HG03354 (cell line): ENCODE data around the gene TMTC3.

ENCODE experiments used
- ATAC-seq: cut with Tn5 transposase; IDR thresholded peaks from one replicate; pipeline ENCODE4 v1.9.1; 2021; ENCODE audit warnings: mild to moderate bottlenecking; ENCODE audit not compliant: unreplicated experiment, poor library complexity, severe bottlenecking

The TMTC3 gene

GRCh38 chr12:88156075-88156654 is 14.1 kb downstream of the TMTC3 start:
- no peak for ATAC-seq

DNA sequence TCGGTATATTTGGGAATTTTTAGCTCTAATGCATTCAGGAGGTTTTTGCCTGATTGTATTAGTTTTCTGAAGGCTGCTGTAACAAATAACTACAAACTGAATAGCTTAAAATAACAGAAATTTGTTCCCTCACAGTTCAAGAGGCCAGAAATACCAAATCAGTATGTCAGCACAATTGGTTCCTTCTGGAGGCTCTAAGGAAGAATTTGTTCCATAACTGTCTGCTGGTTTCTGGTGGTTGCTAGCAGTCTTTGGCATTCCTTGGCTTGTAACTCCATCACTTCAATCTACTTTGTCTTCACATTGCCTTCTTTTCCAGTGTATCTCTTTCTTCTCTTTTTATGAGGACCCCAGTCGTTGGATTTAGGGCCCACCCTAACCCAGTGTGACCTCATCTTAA is 21.3 kb downstream of the TMTC3 start:
- no peak for ATAC-seq

- no peak for ATAC-seq
These were observed 24.1 kb downstream of the TMTC3 start for GRCh38 chr12:88166179-88166578.

DNA sequence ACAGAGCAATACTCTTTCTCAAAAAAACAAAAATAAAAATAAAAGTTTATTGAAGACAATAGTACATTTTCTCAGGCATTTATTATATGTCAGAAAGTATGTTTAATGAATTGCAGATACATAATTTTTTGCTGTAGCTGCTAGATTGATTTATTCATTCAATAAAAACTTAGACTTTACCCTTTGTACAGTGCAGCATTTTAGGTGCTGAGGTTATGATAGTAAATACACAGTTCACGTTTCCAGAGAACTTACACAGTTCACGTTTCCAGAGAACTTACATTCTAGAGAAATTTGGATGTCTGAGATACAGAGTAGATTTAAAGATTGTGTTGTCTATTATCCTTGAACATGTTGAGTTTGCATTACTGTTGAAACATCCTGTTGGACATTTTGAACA is 25.3 kb downstream of the TMTC3 start:
- ATAC-seq: no peak

- ATAC-seq: no peak
These were observed 30.8 kb downstream of the TMTC3 start for GRCh38 chr12:88172844-88173407.

DNA sequence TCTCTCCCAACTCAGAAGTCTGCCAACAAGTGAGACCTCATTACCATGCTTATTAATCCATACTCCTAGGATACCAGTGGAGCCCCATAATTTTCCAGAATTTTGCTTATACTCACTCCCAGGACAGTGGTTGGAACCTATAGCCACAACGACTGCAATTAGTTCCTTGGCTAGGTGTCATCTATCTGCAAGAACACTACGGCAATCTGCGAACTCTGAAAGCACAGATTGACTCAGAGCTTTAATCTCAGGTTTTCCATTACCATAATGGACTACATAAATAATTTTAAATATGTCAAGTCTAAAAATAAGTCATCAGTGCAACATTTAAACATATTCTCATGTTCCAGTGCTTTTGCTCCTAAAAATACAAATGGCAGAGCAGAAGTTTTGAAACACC is 33.4 kb downstream of the TMTC3 start:
- no peak for ATAC-seq

DNA sequence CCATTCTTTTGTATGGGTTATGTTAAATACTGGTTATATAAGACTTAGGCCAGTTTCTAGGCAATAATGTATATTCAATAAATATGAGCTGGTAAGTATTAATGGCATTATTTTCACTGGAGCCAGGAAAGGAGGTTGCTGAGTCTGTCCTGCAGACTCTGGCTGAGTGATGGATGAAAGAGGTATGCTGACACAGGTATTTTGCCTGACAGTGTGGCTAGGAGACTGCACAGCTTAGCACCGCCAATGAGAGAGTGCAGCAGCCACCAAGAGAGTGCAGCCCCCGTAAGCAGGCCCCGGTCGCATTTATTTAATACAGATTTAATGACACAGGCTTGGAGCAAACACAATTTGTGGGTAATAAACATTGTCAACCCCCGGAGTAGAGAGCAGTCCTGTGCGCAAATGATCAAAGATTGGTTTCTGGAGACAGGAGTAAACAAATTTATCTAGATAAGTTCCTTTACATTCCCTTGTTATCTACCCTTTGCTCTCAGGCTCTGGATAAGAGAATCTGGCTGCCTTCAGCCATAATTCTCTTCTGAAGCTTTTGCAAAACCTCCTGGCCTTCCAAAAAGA is 37.4 kb downstream of the TMTC3 start:
- no peak for ATAC-seq

DNA sequence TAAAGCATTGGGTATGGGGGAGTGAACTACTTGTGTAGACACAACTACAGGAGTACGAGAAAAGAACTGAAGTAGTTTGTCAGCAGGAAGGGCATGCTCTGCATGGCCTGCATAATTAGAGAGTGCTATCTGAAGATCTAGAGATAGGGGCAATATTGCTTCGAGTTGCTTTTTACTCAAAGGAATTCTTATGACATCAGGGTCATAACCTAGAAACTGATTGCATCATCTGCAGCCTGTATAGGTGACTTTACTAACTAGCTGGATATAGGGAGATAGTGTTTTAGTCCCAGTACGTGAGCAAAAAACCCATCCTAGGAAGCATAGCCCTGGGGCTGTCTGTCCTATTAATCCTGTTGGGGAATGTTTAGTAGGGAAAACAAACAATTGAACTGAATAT is 39.8 kb downstream of the TMTC3 start:
- no peak for ATAC-seq

DNA sequence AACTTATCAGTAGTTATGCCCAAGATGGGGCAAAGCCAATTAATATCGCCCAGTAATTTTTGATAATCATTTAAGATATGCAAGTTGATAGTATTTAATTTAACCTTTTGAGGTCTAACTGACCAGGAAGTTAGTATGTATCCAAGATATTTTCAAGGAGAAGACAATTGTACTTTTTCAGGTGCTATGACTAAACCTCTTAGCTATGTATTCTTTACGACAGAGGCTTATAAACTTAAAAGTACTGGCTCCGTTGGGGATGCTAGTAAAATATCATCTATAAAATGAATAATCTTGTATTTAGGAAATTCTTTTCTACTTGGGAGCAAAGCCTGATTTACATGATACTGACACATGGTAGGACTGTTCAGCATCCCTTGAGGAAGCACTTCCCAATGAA is 40.3 kb downstream of the TMTC3 start:
- no peak for ATAC-seq

DNA sequence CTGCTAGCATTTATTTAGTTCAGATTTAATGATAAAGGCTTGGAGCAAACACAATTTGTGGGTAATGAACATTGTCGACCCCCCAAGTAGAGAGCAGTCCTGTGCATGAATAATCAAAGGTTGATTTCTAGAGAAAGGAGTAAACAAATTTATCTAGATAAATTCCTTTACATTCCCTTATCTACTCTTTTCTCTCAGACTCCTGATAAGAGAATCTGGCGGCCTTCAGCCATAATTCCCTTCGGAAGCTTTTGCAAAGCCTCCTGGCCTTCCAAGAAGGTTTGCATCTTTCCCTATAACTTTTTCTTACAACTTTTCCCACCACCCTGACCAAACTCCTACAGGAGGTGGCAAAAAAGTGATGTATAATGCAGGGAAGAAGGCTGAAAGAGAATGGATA is 42.1 kb downstream of the TMTC3 start:
- ATAC-seq: no peak

GRCh38 chr12:88185279-88185678 is 43.2 kb downstream of the TMTC3 start:
- no peak for ATAC-seq

DNA sequence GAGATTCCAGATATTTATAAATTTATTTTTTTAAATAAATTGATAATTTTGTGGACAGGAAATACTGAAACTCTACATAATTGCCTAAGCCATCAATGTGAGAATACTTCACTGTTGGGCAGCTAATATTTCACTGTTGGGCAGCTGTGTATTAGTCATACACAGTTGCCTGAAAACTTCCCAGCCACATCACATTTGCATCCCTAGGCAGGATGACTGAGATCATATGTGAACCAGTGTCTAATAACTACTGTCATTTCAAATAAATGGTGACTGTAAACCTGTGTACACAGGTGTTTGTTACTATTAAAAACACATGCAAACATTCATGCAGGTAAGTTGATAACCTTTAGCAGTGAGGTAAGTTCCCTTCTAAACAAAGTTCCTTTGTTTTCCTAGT is 43.9 kb downstream of the TMTC3 start:
- ATAC-seq: peak; percentile 97

DNA sequence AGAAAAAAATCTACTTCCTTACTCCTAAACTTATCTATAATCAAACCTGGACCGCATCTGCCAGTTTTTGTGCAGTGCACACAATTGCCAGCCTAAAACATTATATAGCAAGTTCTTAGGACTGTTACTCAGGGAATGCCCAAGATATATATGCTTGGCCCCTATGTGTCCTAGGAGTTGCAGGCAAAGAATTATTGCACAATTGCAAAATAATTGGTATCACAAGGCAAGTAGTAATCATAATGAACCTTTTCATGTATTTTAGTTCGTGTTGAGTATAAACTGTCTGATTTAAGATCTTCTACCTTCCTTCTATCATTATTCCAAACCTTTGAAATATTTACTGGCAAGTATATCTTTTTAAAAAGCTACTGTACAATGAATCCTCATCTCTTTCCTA is 45.5 kb downstream of the TMTC3 start:
- ATAC-seq: no peak

DNA sequence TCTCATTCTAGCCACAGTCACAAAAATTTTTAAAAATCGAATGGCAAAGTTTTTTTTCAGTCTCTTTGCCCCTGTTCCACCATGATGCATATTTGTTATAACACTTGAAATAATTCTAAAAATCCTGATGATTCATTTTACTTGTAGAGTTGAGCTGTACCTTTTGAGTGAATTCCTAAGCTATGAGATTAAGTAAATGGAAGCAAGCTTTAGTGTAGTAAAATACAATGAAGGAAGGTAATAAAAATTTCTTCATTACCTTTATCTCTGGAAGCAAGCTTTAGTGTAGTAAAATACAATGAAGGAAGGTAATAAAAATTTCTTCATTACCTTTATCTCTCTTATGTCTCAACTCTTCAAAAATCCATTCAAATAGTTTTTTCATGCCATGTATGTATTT is 46.1 kb downstream of the TMTC3 start:
- no peak for ATAC-seq

DNA sequence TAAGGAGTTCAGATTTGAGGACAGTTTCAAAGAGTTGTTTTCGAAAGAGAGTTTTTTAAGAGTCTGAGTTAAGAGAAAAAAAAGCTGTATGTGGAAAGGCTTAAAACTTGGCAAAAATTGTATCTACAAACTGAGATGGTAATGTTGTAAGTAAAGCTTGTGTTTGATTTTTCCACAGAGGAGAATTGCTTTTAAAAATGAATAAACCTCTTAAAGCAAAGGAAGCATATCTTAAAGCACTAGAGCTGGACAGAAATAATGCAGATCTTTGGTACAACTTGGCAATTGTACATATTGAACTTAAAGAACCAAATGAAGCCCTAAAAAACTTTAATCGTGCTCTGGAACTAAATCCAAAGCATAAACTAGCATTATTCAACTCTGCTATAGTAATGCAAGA is 50.3 kb downstream of the TMTC3 start:
- no peak for ATAC-seq

GRCh38 chr12:88194868-88195267 is 52.8 kb downstream of the TMTC3 start:
- ATAC-seq: no peak

DNA sequence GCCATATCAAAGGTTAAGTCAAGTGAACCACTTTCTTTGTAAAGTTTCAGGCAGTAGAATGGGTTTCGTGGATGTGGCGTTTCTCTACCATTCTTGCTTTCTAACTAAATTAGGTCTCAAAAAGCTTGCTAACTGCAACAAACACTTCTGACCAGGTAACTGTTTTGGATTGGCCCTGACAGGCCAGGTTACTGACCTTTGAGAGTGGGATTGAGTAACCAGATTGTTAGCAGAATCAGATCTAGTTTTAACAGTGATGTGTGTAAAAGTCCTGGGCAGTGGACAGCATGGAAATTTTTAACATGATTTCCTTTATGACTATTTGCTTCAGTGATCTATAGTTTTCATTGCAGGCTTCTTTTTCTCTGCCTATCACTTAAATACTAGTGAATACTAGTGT is 57.9 kb downstream of the TMTC3 start:
- ATAC-seq: no peak

DNA sequence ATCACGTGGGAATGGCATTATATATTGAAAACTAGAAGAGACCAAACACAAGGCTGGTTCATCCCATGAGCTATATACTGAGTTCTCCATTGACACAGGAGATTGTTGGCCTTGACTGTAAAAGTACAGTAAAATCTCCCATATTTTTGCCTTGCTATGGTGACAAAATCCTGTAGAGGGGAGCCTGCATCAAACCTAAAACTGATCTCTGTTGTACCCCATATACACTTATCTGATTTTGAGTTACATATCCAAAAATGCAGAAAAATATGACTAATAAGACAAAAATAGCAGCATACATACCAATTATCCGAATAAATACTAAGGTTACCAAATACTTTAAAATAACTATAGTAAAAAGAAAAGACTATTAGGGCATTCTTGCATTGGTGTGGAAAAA is 60.4 kb downstream of the TMTC3 start:
- no peak for ATAC-seq

- ATAC-seq: no peak
These were observed 64.5 kb downstream of the TMTC3 start for GRCh38 chr12:88206601-88207000.

- no peak for ATAC-seq
These were observed 66.0 kb downstream of the TMTC3 start for GRCh38 chr12:88207921-88208620.

GRCh38 chr12:88208661-88209060 is 66.6 kb downstream of the TMTC3 start:
- no peak for ATAC-seq
